ENCODE results near the gene CDC123. TPM values are rescaled to one million over a fixed set of nuclear protein-coding genes. Genes with fewer than 3 reads are reported as not detected.

CDC123 gene, protein sequence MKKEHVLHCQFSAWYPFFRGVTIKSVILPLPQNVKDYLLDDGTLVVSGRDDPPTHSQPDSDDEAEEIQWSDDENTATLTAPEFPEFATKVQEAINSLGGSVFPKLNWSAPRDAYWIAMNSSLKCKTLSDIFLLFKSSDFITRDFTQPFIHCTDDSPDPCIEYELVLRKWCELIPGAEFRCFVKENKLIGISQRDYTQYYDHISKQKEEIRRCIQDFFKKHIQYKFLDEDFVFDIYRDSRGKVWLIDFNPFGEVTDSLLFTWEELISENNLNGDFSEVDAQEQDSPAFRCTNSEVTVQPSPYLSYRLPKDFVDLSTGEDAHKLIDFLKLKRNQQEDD
- 10 to 100 TPM; 43.3 to 58.5 TPM for total RNA-seq
- 10 to 100 TPM; 32.7 to 38.0 TPM for polyA plus RNA-seq

DNA sequence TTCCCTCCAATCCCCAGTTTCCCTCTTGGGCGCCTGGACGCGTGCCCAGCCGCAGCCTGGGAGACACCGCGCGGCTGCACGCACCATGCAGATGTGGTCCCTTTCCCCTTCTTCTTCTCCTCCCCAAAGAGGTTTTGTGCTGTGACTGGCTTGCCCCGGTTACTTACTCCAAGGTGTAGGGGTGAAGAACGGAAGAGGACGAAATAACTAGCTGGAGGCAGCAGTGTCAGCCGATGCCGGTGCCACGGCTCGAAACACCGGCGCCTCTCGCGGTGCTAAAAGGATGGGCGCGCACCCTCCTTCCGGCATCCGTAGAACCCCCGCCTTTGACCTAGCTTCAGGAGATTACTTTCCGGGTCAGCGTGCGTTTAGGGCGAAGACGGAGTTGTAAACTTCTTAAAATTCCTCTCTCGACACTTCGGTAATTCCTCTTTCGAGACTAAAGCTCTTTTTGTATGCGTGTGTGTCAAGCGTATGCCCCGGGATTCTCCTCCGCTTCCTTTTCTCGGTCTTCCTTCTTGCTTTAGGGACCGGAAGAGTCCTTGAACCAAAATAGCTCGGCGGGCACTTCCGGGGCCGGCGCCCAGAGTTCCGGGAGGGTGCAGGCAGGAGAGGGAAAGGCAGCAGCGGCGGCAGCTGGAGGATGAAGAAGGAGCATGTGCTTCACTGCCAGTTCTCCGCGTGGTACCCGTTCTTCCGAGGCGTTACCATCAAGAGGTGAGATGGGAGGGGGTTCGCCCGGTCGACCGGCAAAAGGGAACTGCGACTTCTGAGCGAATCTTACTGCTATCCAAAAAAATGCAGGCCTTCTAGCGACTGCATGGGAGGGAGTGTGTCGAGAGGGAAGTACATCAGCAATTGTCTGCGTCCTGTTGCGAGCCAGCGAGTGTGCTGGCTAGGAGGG lies at the start of gene CDC123, which contains the start of gene NUDT5:
Gene CDC123, plus strand, starts transcription at position 586 of the 904 bp plus-strand sequence. Its CDS starts 58 bp downstream, at position 644.
Gene NUDT5, minus strand, starts transcription at position 289 of the 904 bp plus-strand sequence. CDS start 9,600 bp downstream, outside the sequence.
- WGBS, result under 1% methylated on average over 62 of the region's 62 CpGs
- DNase-seq (ENCODE audit: low spot score), result peak; percentile 86
- peak; percentile 99 for TF ChIP-seq NR2F2 (IDR thresholded peaks at IDR 0.05)
- TF ChIP-seq TAF1 (conservative IDR thresholded peaks at IDR 0.05), result peak; percentile 36
- peak; percentile 48 to 63 for TF ChIP-seq HNF4A (conservative IDR thresholded peaks at IDR 0.05)
- no peak for TF ChIP-seq FOXA1 (IDR thresholded peaks at IDR 0.05)
- TF ChIP-seq RAD21 (IDR thresholded peaks at IDR 0.05), result peak; percentile 37 to 54
- TF ChIP-seq YY1 (IDR thresholded peaks at IDR 0.05), result peak; percentile 83
- TF ChIP-seq, protein P1, sequence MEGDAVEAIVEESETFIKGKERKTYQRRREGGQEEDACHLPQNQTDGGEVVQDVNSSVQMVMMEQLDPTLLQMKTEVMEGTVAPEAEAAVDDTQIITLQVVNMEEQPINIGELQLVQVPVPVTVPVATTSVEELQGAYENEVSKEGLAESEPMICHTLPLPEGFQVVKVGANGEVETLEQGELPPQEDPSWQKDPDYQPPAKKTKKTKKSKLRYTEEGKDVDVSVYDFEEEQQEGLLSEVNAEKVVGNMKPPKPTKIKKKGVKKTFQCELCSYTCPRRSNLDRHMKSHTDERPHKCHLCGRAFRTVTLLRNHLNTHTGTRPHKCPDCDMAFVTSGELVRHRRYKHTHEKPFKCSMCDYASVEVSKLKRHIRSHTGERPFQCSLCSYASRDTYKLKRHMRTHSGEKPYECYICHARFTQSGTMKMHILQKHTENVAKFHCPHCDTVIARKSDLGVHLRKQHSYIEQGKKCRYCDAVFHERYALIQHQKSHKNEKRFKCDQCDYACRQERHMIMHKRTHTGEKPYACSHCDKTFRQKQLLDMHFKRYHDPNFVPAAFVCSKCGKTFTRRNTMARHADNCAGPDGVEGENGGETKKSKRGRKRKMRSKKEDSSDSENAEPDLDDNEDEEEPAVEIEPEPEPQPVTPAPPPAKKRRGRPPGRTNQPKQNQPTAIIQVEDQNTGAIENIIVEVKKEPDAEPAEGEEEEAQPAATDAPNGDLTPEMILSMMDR (IDR thresholded peaks at IDR 0.05; ENCODE audit: low read depth, low read length, missing input control), result no peak
- peak in 1 of 2 donors; percentile 48 for TF ChIP-seq JUND (IDR thresholded peaks at IDR 0.05)
- TF ChIP-seq RXRA (IDR thresholded peaks at IDR 0.05), result peak; percentile 69 to 82
- TF ChIP-seq, protein P2, sequence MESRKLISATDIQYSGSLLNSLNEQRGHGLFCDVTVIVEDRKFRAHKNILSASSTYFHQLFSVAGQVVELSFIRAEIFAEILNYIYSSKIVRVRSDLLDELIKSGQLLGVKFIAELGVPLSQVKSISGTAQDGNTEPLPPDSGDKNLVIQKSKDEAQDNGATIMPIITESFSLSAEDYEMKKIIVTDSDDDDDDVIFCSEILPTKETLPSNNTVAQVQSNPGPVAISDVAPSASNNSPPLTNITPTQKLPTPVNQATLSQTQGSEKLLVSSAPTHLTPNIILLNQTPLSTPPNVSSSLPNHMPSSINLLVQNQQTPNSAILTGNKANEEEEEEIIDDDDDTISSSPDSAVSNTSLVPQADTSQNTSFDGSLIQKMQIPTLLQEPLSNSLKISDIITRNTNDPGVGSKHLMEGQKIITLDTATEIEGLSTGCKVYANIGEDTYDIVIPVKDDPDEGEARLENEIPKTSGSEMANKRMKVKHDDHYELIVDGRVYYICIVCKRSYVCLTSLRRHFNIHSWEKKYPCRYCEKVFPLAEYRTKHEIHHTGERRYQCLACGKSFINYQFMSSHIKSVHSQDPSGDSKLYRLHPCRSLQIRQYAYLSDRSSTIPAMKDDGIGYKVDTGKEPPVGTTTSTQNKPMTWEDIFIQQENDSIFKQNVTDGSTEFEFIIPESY (IDR thresholded peaks at IDR 0.05), result peak; percentile 98
- TF ChIP-seq FOXA2 (IDR thresholded peaks at IDR 0.05), result no peak
- TF ChIP-seq HNF4G (IDR thresholded peaks at IDR 0.05), result no peak
- TF ChIP-seq, protein P3, sequence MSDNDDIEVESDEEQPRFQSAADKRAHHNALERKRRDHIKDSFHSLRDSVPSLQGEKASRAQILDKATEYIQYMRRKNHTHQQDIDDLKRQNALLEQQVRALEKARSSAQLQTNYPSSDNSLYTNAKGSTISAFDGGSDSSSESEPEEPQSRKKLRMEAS (IDR thresholded peaks at IDR 0.05), result peak; percentile 84
- TF ChIP-seq, protein P4, sequence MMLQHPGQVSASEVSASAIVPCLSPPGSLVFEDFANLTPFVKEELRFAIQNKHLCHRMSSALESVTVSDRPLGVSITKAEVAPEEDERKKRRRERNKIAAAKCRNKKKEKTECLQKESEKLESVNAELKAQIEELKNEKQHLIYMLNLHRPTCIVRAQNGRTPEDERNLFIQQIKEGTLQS (IDR thresholded peaks at IDR 0.05), result peak; percentile 14
- TF ChIP-seq SP1 (IDR thresholded peaks at IDR 0.05), result peak; percentile 43
- TF ChIP-seq EGR1 (IDR thresholded peaks at IDR 0.05; ENCODE audit: low read depth in 2 of 2), result no peak
- TF ChIP-seq, protein P5, sequence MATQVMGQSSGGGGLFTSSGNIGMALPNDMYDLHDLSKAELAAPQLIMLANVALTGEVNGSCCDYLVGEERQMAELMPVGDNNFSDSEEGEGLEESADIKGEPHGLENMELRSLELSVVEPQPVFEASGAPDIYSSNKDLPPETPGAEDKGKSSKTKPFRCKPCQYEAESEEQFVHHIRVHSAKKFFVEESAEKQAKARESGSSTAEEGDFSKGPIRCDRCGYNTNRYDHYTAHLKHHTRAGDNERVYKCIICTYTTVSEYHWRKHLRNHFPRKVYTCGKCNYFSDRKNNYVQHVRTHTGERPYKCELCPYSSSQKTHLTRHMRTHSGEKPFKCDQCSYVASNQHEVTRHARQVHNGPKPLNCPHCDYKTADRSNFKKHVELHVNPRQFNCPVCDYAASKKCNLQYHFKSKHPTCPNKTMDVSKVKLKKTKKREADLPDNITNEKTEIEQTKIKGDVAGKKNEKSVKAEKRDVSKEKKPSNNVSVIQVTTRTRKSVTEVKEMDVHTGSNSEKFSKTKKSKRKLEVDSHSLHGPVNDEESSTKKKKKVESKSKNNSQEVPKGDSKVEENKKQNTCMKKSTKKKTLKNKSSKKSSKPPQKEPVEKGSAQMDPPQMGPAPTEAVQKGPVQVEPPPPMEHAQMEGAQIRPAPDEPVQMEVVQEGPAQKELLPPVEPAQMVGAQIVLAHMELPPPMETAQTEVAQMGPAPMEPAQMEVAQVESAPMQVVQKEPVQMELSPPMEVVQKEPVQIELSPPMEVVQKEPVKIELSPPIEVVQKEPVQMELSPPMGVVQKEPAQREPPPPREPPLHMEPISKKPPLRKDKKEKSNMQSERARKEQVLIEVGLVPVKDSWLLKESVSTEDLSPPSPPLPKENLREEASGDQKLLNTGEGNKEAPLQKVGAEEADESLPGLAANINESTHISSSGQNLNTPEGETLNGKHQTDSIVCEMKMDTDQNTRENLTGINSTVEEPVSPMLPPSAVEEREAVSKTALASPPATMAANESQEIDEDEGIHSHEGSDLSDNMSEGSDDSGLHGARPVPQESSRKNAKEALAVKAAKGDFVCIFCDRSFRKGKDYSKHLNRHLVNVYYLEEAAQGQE (IDR thresholded peaks at IDR 0.05), result no peak
- TF ChIP-seq GABPA (IDR thresholded peaks at IDR 0.05 in 1 of 2, conservative IDR thresholded peaks at IDR 0.05 in 1 of 2), result peak; percentile 92 to 97
- H3K36me3 ChIP-seq (ENCODE audit: control insufficient read depth in 4 of 4, insufficient read depth in 3 of 4, low read depth in 1 of 4, low read length in 3 of 4), result peaks cover 1 to 7% (median 4%) of the 10 kb centered on the region in 4 donors
- no peaks in the 10 kb centered on the region for H3K9me3 ChIP-seq (ENCODE audit: control insufficient read depth in 4 of 4, low read length in 3 of 4)
- H3K9ac ChIP-seq (ENCODE audit: low read depth in 1 of 2, low read length in 2 of 2), result peak within 1 kb of the TSS; percentile 69 to 96
- H3K4me1 ChIP-seq (ENCODE audit: control insufficient read depth in 4 of 4, insufficient read depth in 4 of 4, low read length in 3 of 4), result peaks cover 5 to 47% (median 38%) of the 10 kb centered on the region in 4 donors
- peak within 1 kb of the TSS; percentile 86 to 91 for H3K27ac ChIP-seq (ENCODE audit: low read depth in 1 of 2, low read length in 2 of 2)
- H3K27me3 ChIP-seq (ENCODE audit: control insufficient read depth in 4 of 4, insufficient read depth in 4 of 4, low read length in 3 of 4), result no peaks in the 10 kb centered on the region
- H3K4me3 ChIP-seq (ENCODE audit: low read depth in 1 of 3, low read length in 3 of 3), result peak within 1 kb of the TSS; percentile 78 to 99 (median 85)
